HepG2 (cell line): ENCODE data around the gene RABEP2. TPM values are rescaled to one million over a fixed set of nuclear protein-coding genes. Genes with fewer than 3 reads are reported as not detected.

Source experiments
- ARNT2 ChIP-seq: sonication (generic); formaldehyde crosslinking; IDR thresholded peaks from 2 replicates; pipeline ENCODE4 v1.8.0; 2022; ENCODE audit warnings: mild to moderate bottlenecking, low read depth, missing genetic modification reagents, moderate library complexity
- CHCHD3 ChIP-seq: sonication (generic); formaldehyde crosslinking; IDR thresholded peaks from 2 replicates; pipeline ENCODE4 v1.8.0; 2022; ENCODE audit warnings: mild to moderate bottlenecking, missing genetic modification reagents, moderate library complexity
- ERF ChIP-seq: IDR thresholded peaks from 2 replicates; pipeline ENCODE4 v1.6.1; 2018; ENCODE audit warnings: missing biosample characterization, missing genetic modification reagents
- FOXA1 ChIP-seq, 2 experiments: fragments of 450-650 bp in 1 of 2; sonication (generic) in 1 of 2; formaldehyde crosslinking in 1 of 2; IDR thresholded peaks; 2 replicates each; pipeline versions ENCODE4 v1.4.0 to v1.6.1; 2016 to 2020; ENCODE audit warnings: missing genetic modification reagents in 1 of 2
- GABPB1 ChIP-seq: IDR thresholded peaks from 2 replicates; pipeline ENCODE4 v1.6.1; 2016; ENCODE audit warnings: mild to moderate bottlenecking, missing genetic modification reagents, moderate library complexity, missing compliant biosample characterization
- HIVEP1 ChIP-seq: sonication (generic); formaldehyde crosslinking; IDR thresholded peaks from 2 replicates; pipeline ENCODE4 v1.4.0; 2020; ENCODE audit warnings: mild to moderate bottlenecking, missing genetic modification reagents
- HOXA3 ChIP-seq: sonication (generic); formaldehyde crosslinking; IDR thresholded peaks from 2 replicates; pipeline ENCODE4 v1.5.0; 2020; ENCODE audit warnings: missing genetic modification reagents
- SIN3A ChIP-seq: IDR thresholded peaks from 2 replicates; pipeline ENCODE4 v1.6.1; 2011; ENCODE audit warnings: low read depth, mild to moderate bottlenecking, control low read depth, low read length, borderline replicate concordance
- TAF15 ChIP-seq: fragments of 200-400 bp; formaldehyde crosslinking; IDR thresholded peaks from one replicate; pipeline ENCODE4 v1.6.1; 2018; ENCODE audit warnings: mild to moderate bottlenecking, low read depth, low read length; ENCODE audit not compliant: poor library complexity, severe bottlenecking
- TBX2 ChIP-seq: sonication (generic); formaldehyde crosslinking; IDR thresholded peaks from 2 replicates; pipeline ENCODE4 v1.5.0; 2020; ENCODE audit warnings: missing genetic modification reagents, mild to moderate bottlenecking, borderline replicate concordance
- YEATS2 ChIP-seq: sonication (generic); formaldehyde crosslinking; IDR thresholded peaks from 2 replicates; pipeline ENCODE4 v1.4.0; 2020; ENCODE audit warnings: missing genetic modification reagents, borderline replicate concordance
- ZBTB38 ChIP-seq: sonication (generic); formaldehyde crosslinking; IDR thresholded peaks from 2 replicates; pipeline ENCODE4 v1.5.1; 2020; ENCODE audit warnings: mild to moderate bottlenecking, missing genetic modification reagents
- ZNF225 ChIP-seq: sonication (generic); formaldehyde crosslinking; IDR thresholded peaks from 2 replicates; pipeline ENCODE4 v1.4.0; 2020; ENCODE audit warnings: mild to moderate bottlenecking, missing genetic modification reagents
- ZNF350 ChIP-seq: sonication (generic); formaldehyde crosslinking; IDR thresholded peaks from 2 replicates; pipeline ENCODE4 v1.4.0; 2020; ENCODE audit warnings: mild to moderate bottlenecking, low read depth, missing genetic modification reagents, borderline replicate concordance
- ZSCAN9 ChIP-seq: IDR thresholded peaks from 2 replicates; pipeline ENCODE4 v1.6.1; 2016; ENCODE audit warnings: borderline replicate concordance
- polyA plus RNA-seq, 8 experiments: library from polyadenylated mRNA; depleted of rRNA in 3 of 8; stranded (reverse) in 7 of 8; unstranded in 1 of 8; fragments of >200 nt; fragmentation: Illumina TruSeq in 4 of 8; extraction: Trizol in 4 of 8; gene quantifications; 2 replicates each; pipeline versions ENCODE4 v1.2.1 to v1.2.3, GENCODE V29; 2011 to 2016; ENCODE audit warnings: low read depth in 4 of 8, missing spikeins in 1 of 8, mixed read lengths in 1 of 8; ENCODE audit not compliant: insufficient read depth in 1 of 8
- total RNA-seq, 5 experiments: library from RNA; depleted of rRNA; stranded (reverse); fragments of >200 nt; fragmentation: Illumina TruSeq; extraction: Trizol; gene quantifications; 2 replicates each; pipeline ENCODE4 v1.2.3, GENCODE V29; 2016; ENCODE audit warnings: low read depth in 1 of 5
- TF ChIP-seq, protein P1 (sequence below): IDR thresholded peaks from 2 replicates; pipeline ENCODE4 v1.6.1; 2016; ENCODE audit warnings: missing compliant biosample characterization, missing genetic modification reagents, borderline replicate concordance
- TF ChIP-seq, protein P2 (sequence below): sonication (generic); formaldehyde crosslinking; IDR thresholded peaks from 2 replicates; pipeline ENCODE4 v1.5.1; 2020; ENCODE audit warnings: mild to moderate bottlenecking, missing genetic modification reagents, moderate library complexity
- TF ChIP-seq, protein P3 (sequence below): sonication (generic); formaldehyde crosslinking; IDR thresholded peaks from 2 replicates; pipeline ENCODE4 v1.5.0; 2020; ENCODE audit warnings: mild to moderate bottlenecking, missing genetic modification reagents
- TF ChIP-seq, protein P4 (sequence below): sonication (generic); formaldehyde crosslinking; IDR thresholded peaks from 2 replicates; pipeline ENCODE4 v1.4.0; 2020; ENCODE audit warnings: mild to moderate bottlenecking, missing genetic modification reagents

RABEP2 gene
- total and polyA plus RNA-seq, 2 of the 13 experiments (the other 11 are each of a cell fraction or from before 2014, with no cell fraction given), result 10.8 to 18.4 TPM

DNA sequence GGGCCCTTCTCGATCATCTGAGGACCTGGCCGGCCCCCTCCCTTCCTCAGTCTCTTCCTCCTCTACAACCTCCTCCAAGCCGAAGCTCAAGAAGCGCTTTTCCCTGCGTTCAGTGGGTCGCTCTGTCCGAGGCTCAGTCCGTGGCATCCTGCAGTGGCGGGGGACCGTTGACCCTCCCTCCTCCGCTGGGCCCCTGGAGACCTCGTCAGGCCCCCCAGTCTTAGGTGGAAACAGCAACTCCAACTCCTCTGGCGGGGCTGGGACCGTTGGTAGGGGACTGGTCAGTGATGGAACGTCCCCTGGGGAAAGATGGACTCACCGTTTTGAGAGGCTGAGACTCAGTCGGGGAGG, 58.6 kb downstream of the RABEP2 start (continued):
- TF ChIP-seq ZSCAN9 (CRISPR knock-in tag), result no peak
- TF ChIP-seq SIN3A, result no peak
- TF ChIP-seq HIVEP1, result peak; percentile 61; the same call in 1 of the 2 replicates
- TF ChIP-seq, protein P1, sequence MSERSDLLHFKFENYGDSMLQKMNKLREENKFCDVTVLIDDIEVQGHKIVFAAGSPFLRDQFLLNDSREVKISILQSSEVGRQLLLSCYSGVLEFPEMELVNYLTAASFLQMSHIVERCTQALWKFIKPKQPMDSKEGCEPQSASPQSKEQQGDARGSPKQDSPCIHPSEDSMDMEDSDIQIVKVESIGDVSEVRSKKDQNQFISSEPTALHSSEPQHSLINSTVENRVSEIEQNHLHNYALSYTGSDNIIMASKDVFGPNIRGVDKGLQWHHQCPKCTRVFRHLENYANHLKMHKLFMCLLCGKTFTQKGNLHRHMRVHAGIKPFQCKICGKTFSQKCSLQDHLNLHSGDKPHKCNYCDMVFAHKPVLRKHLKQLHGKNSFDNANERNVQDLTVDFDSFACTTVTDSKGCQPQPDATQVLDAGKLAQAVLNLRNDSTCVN (CRISPR knock-in tag), result 0 out of 2 replicates have a peak, but pooled peaks have one; percentile 7
- TF ChIP-seq ZNF350 (CRISPR knock-in tag), result 0 out of 2 replicates have a peak, but pooled peaks have one; percentile 45
- TF ChIP-seq, protein P2, sequence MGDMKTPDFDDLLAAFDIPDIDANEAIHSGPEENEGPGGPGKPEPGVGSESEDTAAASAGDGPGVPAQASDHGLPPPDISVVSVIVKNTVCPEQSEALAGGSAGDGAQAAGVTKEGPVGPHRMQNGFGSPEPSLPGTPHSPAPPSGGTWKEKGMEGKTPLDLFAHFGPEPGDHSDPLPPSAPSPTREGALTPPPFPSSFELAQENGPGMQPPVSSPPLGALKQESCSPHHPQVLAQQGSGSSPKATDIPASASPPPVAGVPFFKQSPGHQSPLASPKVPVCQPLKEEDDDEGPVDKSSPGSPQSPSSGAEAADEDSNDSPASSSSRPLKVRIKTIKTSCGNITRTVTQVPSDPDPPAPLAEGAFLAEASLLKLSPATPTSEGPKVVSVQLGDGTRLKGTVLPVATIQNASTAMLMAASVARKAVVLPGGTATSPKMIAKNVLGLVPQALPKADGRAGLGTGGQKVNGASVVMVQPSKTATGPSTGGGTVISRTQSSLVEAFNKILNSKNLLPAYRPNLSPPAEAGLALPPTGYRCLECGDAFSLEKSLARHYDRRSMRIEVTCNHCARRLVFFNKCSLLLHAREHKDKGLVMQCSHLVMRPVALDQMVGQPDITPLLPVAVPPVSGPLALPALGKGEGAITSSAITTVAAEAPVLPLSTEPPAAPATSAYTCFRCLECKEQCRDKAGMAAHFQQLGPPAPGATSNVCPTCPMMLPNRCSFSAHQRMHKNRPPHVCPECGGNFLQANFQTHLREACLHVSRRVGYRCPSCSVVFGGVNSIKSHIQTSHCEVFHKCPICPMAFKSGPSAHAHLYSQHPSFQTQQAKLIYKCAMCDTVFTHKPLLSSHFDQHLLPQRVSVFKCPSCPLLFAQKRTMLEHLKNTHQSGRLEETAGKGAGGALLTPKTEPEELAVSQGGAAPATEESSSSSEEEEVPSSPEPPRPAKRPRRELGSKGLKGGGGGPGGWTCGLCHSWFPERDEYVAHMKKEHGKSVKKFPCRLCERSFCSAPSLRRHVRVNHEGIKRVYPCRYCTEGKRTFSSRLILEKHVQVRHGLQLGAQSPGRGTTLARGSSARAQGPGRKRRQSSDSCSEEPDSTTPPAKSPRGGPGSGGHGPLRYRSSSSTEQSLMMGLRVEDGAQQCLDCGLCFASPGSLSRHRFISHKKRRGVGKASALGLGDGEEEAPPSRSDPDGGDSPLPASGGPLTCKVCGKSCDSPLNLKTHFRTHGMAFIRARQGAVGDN (CRISPR knock-in tag), result peak; percentile 40
- peak; percentile 5 for TF ChIP-seq TAF15
- 0 out of 2 replicates have a peak, but pooled peaks have one; percentile 10 for TF ChIP-seq TBX2 (CRISPR knock-in tag)
- no peak for TF ChIP-seq ERF
- peak; percentile 68 for TF ChIP-seq ZBTB38 (CRISPR knock-in tag)
- 0 out of 2 replicates have a peak, but pooled peaks have one; percentile 5 for TF ChIP-seq HOXA3 (CRISPR knock-in tag)
- TF ChIP-seq FOXA1 (IDR thresholded peaks at IDR 0.05), result no peak
- TF ChIP-seq FOXA1 (CRISPR knock-in tag; IDR thresholded peaks at IDR 0.05), result no peak
- 0 out of 2 replicates have a peak, but pooled peaks have one; percentile 25 for TF ChIP-seq GABPB1 (CRISPR knock-in tag)
- TF ChIP-seq, protein P3, sequence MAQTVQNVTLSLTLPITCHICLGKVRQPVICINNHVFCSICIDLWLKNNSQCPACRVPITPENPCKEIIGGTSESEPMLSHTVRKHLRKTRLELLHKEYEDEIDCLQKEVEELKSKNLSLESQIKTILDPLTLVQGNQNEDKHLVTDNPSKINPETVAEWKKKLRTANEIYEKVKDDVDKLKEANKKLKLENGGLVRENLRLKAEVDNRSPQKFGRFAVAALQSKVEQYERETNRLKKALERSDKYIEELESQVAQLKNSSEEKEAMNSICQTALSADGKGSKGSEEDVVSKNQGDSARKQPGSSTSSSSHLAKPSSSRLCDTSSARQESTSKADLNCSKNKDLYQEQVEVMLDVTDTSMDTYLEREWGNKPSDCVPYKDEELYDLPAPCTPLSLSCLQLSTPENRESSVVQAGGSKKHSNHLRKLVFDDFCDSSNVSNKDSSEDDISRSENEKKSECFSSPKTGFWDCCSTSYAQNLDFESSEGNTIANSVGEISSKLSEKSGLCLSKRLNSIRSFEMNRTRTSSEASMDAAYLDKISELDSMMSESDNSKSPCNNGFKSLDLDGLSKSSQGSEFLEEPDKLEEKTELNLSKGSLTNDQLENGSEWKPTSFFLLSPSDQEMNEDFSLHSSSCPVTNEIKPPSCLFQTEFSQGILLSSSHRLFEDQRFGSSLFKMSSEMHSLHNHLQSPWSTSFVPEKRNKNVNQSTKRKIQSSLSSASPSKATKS, result no peak
- TF ChIP-seq, protein P4, sequence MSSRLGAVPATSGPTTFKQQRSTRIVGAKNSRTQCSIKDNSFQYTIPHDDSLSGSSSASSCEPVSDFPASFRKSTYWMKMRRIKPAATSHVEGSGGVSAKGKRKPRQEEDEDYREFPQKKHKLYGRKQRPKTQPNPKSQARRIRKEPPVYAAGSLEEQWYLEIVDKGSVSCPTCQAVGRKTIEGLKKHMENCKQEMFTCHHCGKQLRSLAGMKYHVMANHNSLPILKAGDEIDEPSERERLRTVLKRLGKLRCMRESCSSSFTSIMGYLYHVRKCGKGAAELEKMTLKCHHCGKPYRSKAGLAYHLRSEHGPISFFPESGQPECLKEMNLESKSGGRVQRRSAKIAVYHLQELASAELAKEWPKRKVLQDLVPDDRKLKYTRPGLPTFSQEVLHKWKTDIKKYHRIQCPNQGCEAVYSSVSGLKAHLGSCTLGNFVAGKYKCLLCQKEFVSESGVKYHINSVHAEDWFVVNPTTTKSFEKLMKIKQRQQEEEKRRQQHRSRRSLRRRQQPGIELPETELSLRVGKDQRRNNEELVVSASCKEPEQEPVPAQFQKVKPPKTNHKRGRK, result peak; percentile 46; the same call in 1 of the 2 replicates
- peak; percentile 55; the same call in 1 of the 2 replicates for TF ChIP-seq ZNF225 (CRISPR knock-in tag)
- TF ChIP-seq YEATS2 (CRISPR knock-in tag), result 0 out of 2 replicates have a peak, but pooled peaks have one; percentile 2
- 0 out of 2 replicates have a peak, but pooled peaks have one; percentile 20 for TF ChIP-seq ARNT2 (CRISPR knock-in tag)
- TF ChIP-seq CHCHD3 (CRISPR knock-in tag), result 0 out of 2 replicates have a peak, but pooled peaks have one; percentile 16
